ENCODE data around the gene S100A8. TPM values are rescaled to one million over a fixed set of nuclear protein-coding genes. Genes with fewer than 3 reads are reported as not detected.
"Not testable (repeated sequence)": the region's sequence is repeated elsewhere in the genome, so short reads cannot be mapped to it uniquely, and the experiment has no call there.

Gene S100A8
- total and polyA plus RNA-seq, 4 donors, result 48.2 to 218 (median 134) TPM

- Histone ChIP-seq H3K4me1 (ENCODE audit: control insufficient read depth in 1 of 2, insufficient read depth in 2 of 2, low read length in 2 of 2) (no peaks in the 10 kb centered on the region), H3K27me3 (ENCODE audit: control insufficient read depth in 1 of 2, insufficient read depth in 2 of 2, low read length in 1 of 2) (no peaks in the 10 kb centered on the region), H3K4me3 (ENCODE audit: low read length in 2 of 2) (no peak overlapping the region), H3K36me3 (ENCODE audit: control insufficient read depth in 1 of 2, insufficient read depth in 2 of 2, low read length in 1 of 2) (no peaks in the 10 kb centered on the region), H3K27ac (ENCODE audit: low read depth in 1 of 2, low read length in 2 of 2) (no peak overlapping the region), H3K9me3 (ENCODE audit: control insufficient read depth, low read length) (peaks cover 1% of the 10 kb centered on the region)
- DNase-seq (no peak), ATAC-seq (ENCODE audit: low FRiP score) (no peak)
- 72 to 73% methylated on average over 2 of the region's 2 CpGs for WGBS, 2 donors
- intact Hi-C loops (cut with DNase I), result no loop called here
Measured at GRCh38 chr1:153420306-153420705, 29.4 kb upstream of the S100A8 start.

- WGBS, 2 donors, result 50 to 56% methylated on average over 2 of the region's 2 CpGs
- H3K27me3 ChIP-seq (ENCODE audit: control insufficient read depth in 1 of 2, insufficient read depth in 2 of 2, low read length in 1 of 2); intact Hi-C loops (cut with DNase I); H3K9me3 ChIP-seq (ENCODE audit: control insufficient read depth, low read length); ATAC-seq (ENCODE audit: low FRiP score); H3K4me3 ChIP-seq (ENCODE audit: low read length in 2 of 2); H3K27ac ChIP-seq (ENCODE audit: low read depth in 1 of 2, low read length in 2 of 2); H3K4me1 ChIP-seq (ENCODE audit: control insufficient read depth in 1 of 2, insufficient read depth in 2 of 2, low read length in 2 of 2); H3K36me3 ChIP-seq (ENCODE audit: control insufficient read depth in 1 of 2, insufficient read depth in 2 of 2, low read length in 1 of 2): not testable (repeated sequence)
- DNase-seq, result peak in 1 of 2 donors; percentile 8
Measured at GRCh38 chr1:153419436-153419793, 28.5 kb upstream of the S100A8 start.

- peak in 1 of 2 donors; percentile 15 for DNase-seq
- H3K4me1 ChIP-seq (ENCODE audit: control insufficient read depth in 1 of 2, insufficient read depth in 2 of 2, low read length in 2 of 2); H3K27me3 ChIP-seq (ENCODE audit: control insufficient read depth in 1 of 2, insufficient read depth in 2 of 2, low read length in 1 of 2); H3K9me3 ChIP-seq (ENCODE audit: control insufficient read depth, low read length); ATAC-seq (ENCODE audit: low FRiP score); intact Hi-C loops (cut with DNase I); H3K27ac ChIP-seq (ENCODE audit: low read depth in 1 of 2, low read length in 2 of 2); H3K36me3 ChIP-seq (ENCODE audit: control insufficient read depth in 1 of 2, insufficient read depth in 2 of 2, low read length in 1 of 2); H3K4me3 ChIP-seq (ENCODE audit: low read length in 2 of 2): not testable (repeated sequence)
- 69 to 70% methylated on average over 7 of the region's 7 CpGs for WGBS, 2 donors
Measured at GRCh38 chr1:153418758-153419435, 28.0 kb upstream of the S100A8 start.

- Histone ChIP-seq H3K36me3 (ENCODE audit: control insufficient read depth in 1 of 2, insufficient read depth in 2 of 2, low read length in 1 of 2) (no peaks in the 10 kb centered on the region), H3K27ac (ENCODE audit: low read depth in 1 of 2, low read length in 2 of 2) (no peak overlapping the region), H3K9me3 (ENCODE audit: control insufficient read depth, low read length) (peaks cover 1% of the 10 kb centered on the region), H3K4me1 (ENCODE audit: control insufficient read depth in 1 of 2, insufficient read depth in 2 of 2, low read length in 2 of 2) (no peaks in the 10 kb centered on the region), H3K27me3 (ENCODE audit: control insufficient read depth in 1 of 2, insufficient read depth in 2 of 2, low read length in 1 of 2) (no peaks in the 10 kb centered on the region), H3K4me3 (ENCODE audit: low read length in 2 of 2) (no peak overlapping the region)
- ATAC-seq (ENCODE audit: low FRiP score) (no peak), DNase-seq (peak in 1 of 2 donors; percentile 36)
- 77 to 84% methylated on average over 12 of the region's 12 CpGs for WGBS, 2 donors
- intact Hi-C loops (cut with DNase I), result no loop called here
Measured at GRCh38 chr1:153417136-153417888, 26.4 kb upstream of the S100A8 start.

GRCh38 chr1:153415850-153416570 lies 25.1 kb upstream of the S100A8 start, which contains the start of gene S100A7A:
Gene S100A7A (plus strand): TSS chr1:153416520. CDS start chr1:153418083, 1,563 bp downstream.
- intact Hi-C loops (cut with DNase I), result no loop called here
- no peak for ATAC-seq (ENCODE audit: low FRiP score)
- no peak within 1 kb of the TSS for H3K27ac ChIP-seq (ENCODE audit: low read depth in 1 of 2, low read length in 2 of 2)
- H3K36me3 ChIP-seq (ENCODE audit: control insufficient read depth in 1 of 2, insufficient read depth in 2 of 2, low read length in 1 of 2), result no peaks in the 10 kb centered on the region
- DNase-seq, result peak in 1 of 2 donors; percentile 35
- no peaks in the 10 kb centered on the region for H3K4me1 ChIP-seq (ENCODE audit: control insufficient read depth in 1 of 2, insufficient read depth in 2 of 2, low read length in 2 of 2)
- no peaks in the 10 kb centered on the region for H3K27me3 ChIP-seq (ENCODE audit: control insufficient read depth in 1 of 2, insufficient read depth in 2 of 2, low read length in 1 of 2)
- WGBS, 2 donors, result 73 to 77% methylated on average over 6 of the region's 6 CpGs
- H3K4me3 ChIP-seq (ENCODE audit: low read length in 2 of 2), result no peak within 1 kb of the TSS
- H3K9me3 ChIP-seq (ENCODE audit: control insufficient read depth, low read length), result peaks cover 1% of the 10 kb centered on the region

GRCh38 chr1:153413961-153414360 lies 23.1 kb upstream of the S100A8 start:
- H3K4me1 ChIP-seq (ENCODE audit: control insufficient read depth in 1 of 2, insufficient read depth in 2 of 2, low read length in 2 of 2); ATAC-seq (ENCODE audit: low FRiP score); H3K27me3 ChIP-seq (ENCODE audit: control insufficient read depth in 1 of 2, insufficient read depth in 2 of 2, low read length in 1 of 2); H3K4me3 ChIP-seq (ENCODE audit: low read length in 2 of 2); intact Hi-C loops (cut with DNase I); H3K36me3 ChIP-seq (ENCODE audit: control insufficient read depth in 1 of 2, insufficient read depth in 2 of 2, low read length in 1 of 2); H3K9me3 ChIP-seq (ENCODE audit: control insufficient read depth, low read length); DNase-seq; H3K27ac ChIP-seq (ENCODE audit: low read depth in 1 of 2, low read length in 2 of 2): not testable (repeated sequence)

GRCh38 chr1:153407274-153407673 lies 16.4 kb upstream of the S100A8 start:
- DNase-seq; intact Hi-C loops (cut with DNase I); H3K27ac ChIP-seq (ENCODE audit: low read depth in 1 of 2, low read length in 2 of 2); H3K4me1 ChIP-seq (ENCODE audit: control insufficient read depth in 1 of 2, insufficient read depth in 2 of 2, low read length in 2 of 2); ATAC-seq (ENCODE audit: low FRiP score); H3K4me3 ChIP-seq (ENCODE audit: low read length in 2 of 2); H3K36me3 ChIP-seq (ENCODE audit: control insufficient read depth in 1 of 2, insufficient read depth in 2 of 2, low read length in 1 of 2); H3K9me3 ChIP-seq (ENCODE audit: control insufficient read depth, low read length); H3K27me3 ChIP-seq (ENCODE audit: control insufficient read depth in 1 of 2, insufficient read depth in 2 of 2, low read length in 1 of 2): not testable (repeated sequence)
- 69 to 70% methylated on average over 11 of the region's 11 CpGs for WGBS, 2 donors

- H3K9me3 ChIP-seq (ENCODE audit: control insufficient read depth, low read length); H3K4me3 ChIP-seq (ENCODE audit: low read length in 2 of 2); ATAC-seq (ENCODE audit: low FRiP score); intact Hi-C loops (cut with DNase I); H3K27me3 ChIP-seq (ENCODE audit: control insufficient read depth in 1 of 2, insufficient read depth in 2 of 2, low read length in 1 of 2); H3K4me1 ChIP-seq (ENCODE audit: control insufficient read depth in 1 of 2, insufficient read depth in 2 of 2, low read length in 2 of 2); DNase-seq; H3K36me3 ChIP-seq (ENCODE audit: control insufficient read depth in 1 of 2, insufficient read depth in 2 of 2, low read length in 1 of 2); H3K27ac ChIP-seq (ENCODE audit: low read depth in 1 of 2, low read length in 2 of 2): not testable (repeated sequence)
- WGBS, 2 donors, result 85 to 87% methylated on average over 6 of the region's 6 CpGs
Measured at GRCh38 chr1:153405825-153406599, 15.1 kb upstream of the S100A8 start.

Measured in aorta (tissue), 5 donors.